IPS DF 19.7 (cell line): ENCODE measurements around the gene FAM229A.
"Not testable (repeated sequence)": the region's sequence is repeated elsewhere in the genome, so short reads cannot be mapped to it uniquely, and the experiment has no call there.

Source experiments
- DNase-seq: peaks from one replicate; pipeline ENCODE4 v3.0.0-alpha.2; 2013; ENCODE audit warnings: low read depth, low spot score

FAM229A gene, protein sequence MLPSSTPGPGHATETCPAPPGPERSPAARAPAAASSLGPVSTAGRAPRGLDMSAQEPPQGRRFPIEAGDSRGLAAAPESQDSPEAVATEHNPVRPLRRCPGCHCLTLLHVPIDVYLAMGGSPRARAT

GRCh38 chr1:32362474-32363313 is at the start of gene FAM229A, which contains the start of gene TSSK3:
Gene FAM229A, minus strand, starts transcription at chr1:32362485. Its CDS starts 394 bp downstream, at chr1:32362091.
Gene TSSK3, plus strand, starts transcription at chr1:32362539. Its CDS starts 163 bp downstream, at chr1:32362702.
- DNase-seq: no peak

DNA sequence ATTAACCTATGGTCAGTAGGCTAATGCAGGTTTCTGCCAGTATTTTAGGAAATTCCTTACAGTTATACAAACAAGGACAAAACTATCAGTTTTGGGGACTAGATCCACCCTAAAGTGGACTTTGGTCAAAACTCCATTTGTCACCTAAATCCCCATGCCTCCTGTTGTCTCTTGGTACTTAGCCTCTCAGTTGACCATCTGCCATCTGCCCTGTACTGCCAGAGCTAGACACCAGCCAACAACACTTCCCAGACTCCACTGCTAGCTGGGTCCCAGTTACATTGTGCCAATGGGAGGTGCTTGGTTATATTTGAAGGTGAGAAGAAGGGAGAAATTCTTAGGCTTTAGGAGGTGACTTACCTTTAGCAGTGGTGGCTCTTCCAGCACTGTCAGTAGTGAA is 49.0 kb upstream of the FAM229A start:
- no peak for DNase-seq

DNA sequence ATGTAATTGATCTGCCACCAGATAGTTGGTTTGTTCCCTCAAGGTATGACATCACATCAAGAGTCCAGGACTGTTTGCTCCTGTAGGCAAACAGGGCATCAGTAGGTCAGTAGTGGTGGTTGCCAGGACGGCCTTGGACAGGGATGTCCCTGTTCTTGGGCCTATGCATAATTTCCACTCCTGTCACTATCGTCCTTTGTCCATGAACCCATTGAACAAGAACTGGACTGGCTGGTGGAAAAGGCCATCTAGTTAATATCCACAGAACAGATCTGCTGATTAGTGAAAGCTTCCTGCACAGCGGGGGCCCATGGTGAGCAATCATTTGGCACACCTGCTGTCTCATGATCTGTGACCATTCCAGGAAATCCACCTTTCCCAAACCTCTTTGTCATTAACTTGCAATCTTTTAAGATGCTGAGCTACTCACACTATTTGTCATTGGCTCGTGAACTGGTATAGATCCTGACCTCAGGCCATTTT is 44.4 kb upstream of the FAM229A start:
- no peak for DNase-seq

GRCh38 chr1:32405672-32406467 is 43.6 kb upstream of the FAM229A start:
- no peak for DNase-seq

GRCh38 chr1:32404946-32405345 is 42.7 kb upstream of the FAM229A start:
- DNase-seq: no peak

DNA sequence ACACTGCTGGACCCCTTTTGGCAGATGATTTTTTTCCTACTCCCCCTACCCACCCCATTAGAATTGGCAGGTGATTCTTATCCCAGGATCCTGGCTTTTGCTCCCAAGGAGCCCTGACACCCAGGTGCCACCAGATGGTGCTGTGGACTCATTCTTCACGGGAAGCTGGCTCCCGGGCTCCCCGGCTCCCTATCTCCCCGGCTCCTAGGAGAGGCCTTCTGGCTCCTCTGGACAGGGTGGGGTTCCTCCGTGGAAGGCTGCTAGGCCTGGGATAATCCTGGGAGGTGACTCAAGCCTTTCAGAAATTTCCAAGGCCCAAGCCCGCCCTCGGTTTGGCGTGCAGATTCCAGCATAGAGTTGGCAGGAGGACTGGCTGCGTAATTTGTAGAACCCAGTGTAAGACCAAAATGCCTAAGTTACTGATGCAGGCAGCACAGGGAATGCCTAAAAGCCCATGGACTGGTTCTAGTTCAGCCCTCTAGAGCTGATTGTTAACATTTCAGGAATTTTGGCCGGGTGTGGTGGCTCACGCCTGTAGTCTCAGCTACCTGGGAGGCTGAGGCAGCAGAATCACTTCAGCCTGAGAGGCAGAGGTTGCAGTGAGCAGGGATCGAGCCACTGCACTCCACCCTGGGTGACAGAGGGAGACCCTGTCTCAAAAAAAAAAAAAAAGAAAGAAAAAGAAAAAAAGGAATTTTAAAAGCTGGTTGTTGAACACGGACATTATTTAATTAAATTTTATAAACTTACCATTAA is 38.8 kb upstream of the FAM229A start:
- DNase-seq: peak; percentile 30

GRCh38 chr1:32399843-32400242 is 37.6 kb upstream of the FAM229A start:
- DNase-seq: no peak

- DNase-seq: no peak
Measured at GRCh38 chr1:32398401-32398800, 36.1 kb upstream of the FAM229A start.

- DNase-seq: not testable (repeated sequence)
Measured at GRCh38 chr1:32396524-32396923, 34.2 kb upstream of the FAM229A start.

GRCh38 chr1:32394890-32395432 is 32.7 kb upstream of the FAM229A start:
- no peak for DNase-seq

- peak; percentile 99 for DNase-seq
Measured at GRCh38 chr1:32394141-32394889, 32.0 kb upstream of the FAM229A start, which contains the start of gene BSDC1. Gene BSDC1, minus strand, starts transcription at chr1:32394441. Its CDS starts 27 bp downstream, at chr1:32394414.

- no peak for DNase-seq
Measured at GRCh38 chr1:32393832-32394140, 31.5 kb upstream of the FAM229A start.

DNA sequence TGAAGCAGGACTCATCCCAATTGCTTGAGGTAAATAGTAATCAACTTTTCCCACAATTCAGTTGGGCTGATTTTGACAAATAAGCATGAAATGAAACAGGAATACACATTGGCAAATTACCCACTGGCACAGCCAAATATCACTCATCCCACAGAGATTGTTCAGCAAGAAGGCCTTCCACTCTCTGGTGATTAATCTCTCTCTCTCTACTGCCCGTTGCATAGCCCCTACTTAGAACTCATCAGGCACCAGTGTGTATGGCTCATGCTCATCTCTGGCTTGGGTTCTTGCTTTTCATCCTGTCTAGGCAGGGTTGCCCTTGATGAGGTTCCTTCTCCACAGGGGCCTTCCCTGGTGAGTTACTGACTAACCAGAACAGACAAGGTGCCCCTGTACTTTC is 30.9 kb upstream of the FAM229A start:
- DNase-seq: no peak

DNA sequence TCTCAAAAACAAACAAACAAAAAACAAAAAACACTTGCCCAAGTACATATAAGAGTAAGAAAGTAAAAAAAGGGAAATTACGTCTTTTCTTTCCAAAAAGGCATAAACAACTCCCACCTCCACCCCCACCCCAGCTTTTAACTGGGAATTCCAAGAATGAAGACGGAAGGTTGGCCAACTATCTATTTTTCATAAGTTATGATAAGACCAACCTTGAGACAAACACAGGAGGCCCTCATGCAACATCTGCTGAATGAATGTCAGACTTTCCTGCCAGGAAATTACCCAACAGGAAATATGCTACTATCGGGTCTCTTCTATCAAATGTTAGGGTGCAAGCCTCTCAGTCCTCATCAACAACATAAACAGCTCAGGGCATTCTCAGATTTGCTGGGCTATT is 30.0 kb upstream of the FAM229A start:
- no peak for DNase-seq

DNA sequence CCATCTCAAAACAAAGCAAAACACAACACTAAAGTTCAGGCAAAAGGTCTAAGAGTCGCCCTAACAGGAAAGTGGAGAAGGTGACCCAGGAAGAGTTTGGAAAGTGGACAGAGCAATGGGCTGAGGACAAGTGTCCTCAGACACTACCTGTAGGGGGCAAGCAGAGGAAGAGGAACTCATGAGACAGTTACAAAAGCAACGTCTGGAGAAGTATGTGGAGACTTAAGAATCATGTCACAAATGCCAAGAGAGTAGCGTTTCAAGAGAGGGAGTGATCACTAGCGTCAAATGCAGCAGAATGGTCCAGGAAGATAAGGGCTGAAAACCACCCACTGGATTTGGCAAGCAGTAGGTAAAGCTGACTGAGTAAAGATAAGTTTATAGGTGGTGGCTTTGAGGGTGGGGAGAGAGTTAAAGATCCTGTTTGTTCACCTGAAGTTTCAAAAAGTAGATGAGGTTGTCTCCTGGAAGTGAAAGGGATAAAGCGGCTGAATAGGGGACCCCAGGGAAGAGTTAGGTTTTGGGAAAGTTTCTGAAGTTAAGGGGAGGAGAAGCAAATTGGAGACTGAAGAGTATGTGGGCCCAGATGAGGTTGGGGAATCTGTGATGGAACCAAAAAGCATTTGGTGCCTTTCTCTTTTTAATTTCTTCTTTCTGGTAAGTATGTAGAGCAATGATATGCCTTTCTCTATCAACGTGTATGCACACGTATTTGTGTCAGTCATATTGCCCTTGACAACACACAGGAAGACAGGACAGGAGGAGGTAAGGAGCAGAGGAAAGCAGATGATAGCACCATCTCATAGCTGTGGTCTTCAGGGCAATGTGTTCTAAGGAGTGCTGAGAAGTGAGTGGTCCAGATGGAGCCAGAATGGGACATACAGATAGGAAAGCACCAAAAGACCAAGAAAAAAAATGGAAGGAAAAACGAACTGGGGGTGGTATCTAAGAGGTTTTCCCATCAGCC is 28.9 kb upstream of the FAM229A start:
- no peak for DNase-seq

DNA sequence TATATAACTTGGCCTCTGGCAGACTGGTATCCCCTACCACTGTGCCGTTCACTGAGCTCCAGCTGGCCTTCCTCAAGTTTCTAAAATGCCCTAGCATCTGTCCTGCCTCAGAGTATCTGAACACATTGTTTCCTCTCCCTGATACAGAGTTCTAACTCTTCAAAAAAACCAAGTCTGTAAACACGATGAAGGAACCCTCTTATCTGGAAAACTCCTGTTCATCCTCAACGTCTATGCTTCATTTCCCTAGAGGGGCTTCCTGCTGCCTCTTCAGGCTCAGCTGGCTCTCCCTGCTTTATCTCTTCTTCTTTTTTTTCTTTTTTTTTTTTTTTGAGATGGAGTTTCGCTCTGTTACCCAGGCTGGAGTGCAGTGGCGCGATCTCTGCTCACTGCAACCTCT is 26.4 kb upstream of the FAM229A start:
- no peak for DNase-seq

DNA sequence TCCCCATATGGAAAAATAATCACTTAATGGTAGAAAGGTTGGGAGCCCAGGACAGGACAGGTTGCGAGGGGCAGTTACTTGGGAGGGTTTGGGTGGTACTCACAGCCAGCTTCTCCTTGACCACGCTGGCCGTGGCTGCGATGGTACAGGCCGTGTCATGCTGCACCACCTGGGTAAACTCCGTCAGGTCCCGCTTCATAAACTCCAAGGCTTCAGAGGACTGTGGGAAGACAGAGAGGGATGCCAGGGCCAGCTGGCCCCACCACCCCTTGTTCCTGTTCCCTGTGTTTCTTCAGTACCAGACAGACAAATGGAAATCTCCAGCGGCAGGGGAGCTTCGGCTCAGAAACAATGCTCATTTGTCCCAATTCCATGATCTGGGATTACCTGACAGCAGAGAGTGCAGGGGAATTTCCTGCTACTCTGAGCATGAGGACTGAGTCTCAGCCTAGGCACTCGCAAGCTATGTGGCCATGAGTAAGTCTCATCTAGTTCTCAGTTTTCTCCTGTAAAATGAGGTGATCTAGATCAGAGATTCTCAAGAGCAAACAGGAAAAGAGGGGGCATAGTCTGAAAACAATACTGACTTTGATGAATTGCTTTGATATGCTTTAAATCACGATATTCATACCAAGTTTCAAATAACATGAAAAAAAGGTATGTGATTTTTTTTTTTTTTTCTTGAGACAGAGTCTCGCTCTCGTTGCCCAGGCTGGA is 24.5 kb upstream of the FAM229A start:
- no peak for DNase-seq

- DNase-seq: no peak
Measured at GRCh38 chr1:32380057-32380456, 17.8 kb upstream of the FAM229A start.
